D721Med (cell line): ENCODE measurements around the gene E2F4.

Source experiments
- DNase-seq: peaks from one replicate; pipeline ENCODE4 v3.0.0; 2011; ENCODE audit warnings: low spot score; ENCODE audit not compliant: insufficient read length
- FAIRE-seq: peaks from 2 replicates; lab custom pipeline; 2011; peaks lifted over from hg19 to GRCh38; lab: Jason Lieb, UNC
- CTCF ChIP-seq: IDR thresholded peaks from 2 replicates; pipeline ENCODE4 v1.5.1; 2012; ENCODE audit warnings: mild to moderate bottlenecking, control low read depth; ENCODE audit not compliant: insufficient read depth; ENCODE audit errors: missing control alignments

Gene E2F4

GRCh38 chr16:67148221-67148620, 43.7 kb upstream of the E2F4 start:
- TF ChIP-seq CTCF, result no peak
- DNase-seq (no peak), FAIRE-seq (no peak)

GRCh38 chr16:67148656-67149275, 43.2 kb upstream of the E2F4 start:
- no peak for TF ChIP-seq CTCF
- no peak for DNase-seq
- no peak for FAIRE-seq

- DNase-seq (no peak), FAIRE-seq (no peak)
- TF ChIP-seq CTCF, result no peak
These were observed 42.5 kb upstream of the E2F4 start for GRCh38 chr16:67149276-67150046.

GRCh38 chr16:67150047-67150832, 41.7 kb upstream of the E2F4 start:
- DNase-seq (no peak), FAIRE-seq (no peak)
- TF ChIP-seq CTCF, result no peak

- FAIRE-seq, result no peak
- no peak for TF ChIP-seq CTCF
- no peak for DNase-seq
These were observed 41.0 kb upstream of the E2F4 start, which contains the start of gene B3GNT9 for GRCh38 chr16:67150833-67151396. B3GNT9 (minus strand) TSS chr16:67150998; CDS start chr16:67150485, 513 bp downstream.

GRCh38 chr16:67151431-67152097, 40.4 kb upstream of the E2F4 start:
- FAIRE-seq, result no peak
- DNase-seq, result no peak

More at GRCh38 chr16:67151431-67152097, 40.4 kb upstream of the E2F4 start:
- TF ChIP-seq CTCF, result no peak
